Thyroid gland (tissue), 4 donors: ENCODE measurements around the gene ENPP4. TPM values are rescaled to one million over a fixed set of nuclear protein-coding genes. Genes with fewer than 3 reads are reported as not detected.
"Not testable (repeated sequence)": the region's sequence is repeated elsewhere in the genome, so short reads cannot be mapped to it uniquely, and the experiment has no call there.

Experiments used
- DNase-seq, 2 donors: peaks; one replicate each; pipeline ENCODE4 v3.0.0-alpha.2; 2019
- H3K27ac ChIP-seq, 3 donors: fragments of 200-600 bp; sonication (generic); 1 replicate in 2 of 3; 2 replicates in 1 of 3; pipeline ENCODE4 v1.5.1; 2016 to 2019; ENCODE audit warnings: mild to moderate bottlenecking in 1 of 3, moderate library complexity in 1 of 3
- H3K27me3 ChIP-seq: fragments of 200-600 bp; sonication (generic); one replicate; pipeline ENCODE4 v1.5.1; 2019
- H3K36me3 ChIP-seq, 2 donors: fragments of 200-600 bp; sonication (generic); one replicate each; pipeline ENCODE4 v1.5.1; 2016 to 2019
- H3K4me1 ChIP-seq, 2 donors: fragments of 200-600 bp; sonication (generic); one replicate each; pipeline ENCODE4 v1.5.1; 2017 to 2019
- H3K4me3 ChIP-seq, 3 donors: fragments of 200-600 bp; sonication (generic); replicated peaks in 1 of 3; 1 replicate in 2 of 3; 2 replicates in 1 of 3; pipeline ENCODE4 v1.5.1; 2016; ENCODE audit warnings: mild to moderate bottlenecking in 1 of 3
- H3K9me3 ChIP-seq: fragments of 200-600 bp; sonication (generic); one replicate; pipeline ENCODE4 v1.5.1; 2017
- POLR2A ChIP-seq, 2 donors: fragments of 450-650 bp; IDR thresholded peaks; one replicate each; pipeline ENCODE4 v1.6.1; 2017; ENCODE audit warnings: antibody characterized with exemption in 2 of 2, mild to moderate bottlenecking in 2 of 2, moderate library complexity in 1 of 2
- WGBS, 2 donors: methylation state at CpG; one replicate each; pipeline ENCODE4 v1.1.5; 2017; 5-methylcytosine and 5-hydroxymethylcytosine counted together
- intact Hi-C: fragments of 100-400 bp; cut with DNase I; formaldehyde crosslinking; loops from one replicate; pipeline ENCODE4 v1.15.1; 2023
- total RNA-seq, 4 donors: library from RNA; depleted of rRNA; stranded (reverse); fragments of >200 nt; gene quantifications; one replicate each; pipeline ENCODE4 v1.2.3, GENCODE V29; 2016
- TF ChIP-seq, protein P1 (sequence below), 6 experiments: fragments of 200-600 bp in 3 of 6; fragments of 450-650 bp in 3 of 6; sonication (generic) in 3 of 6; IDR thresholded peaks; one replicate each; pipeline ENCODE4 v1.5.1; 2016 to 2019; ENCODE audit warnings: antibody characterized with exemption in 6 of 6, mild to moderate bottlenecking in 2 of 6, inconsistent platforms in 1 of 6, moderate library complexity in 1 of 6

ENPP4 gene
- total RNA-seq, 4 donors from 2014 or later, result 16.2 to 26.3 (median 20.5) TPM

DNA sequence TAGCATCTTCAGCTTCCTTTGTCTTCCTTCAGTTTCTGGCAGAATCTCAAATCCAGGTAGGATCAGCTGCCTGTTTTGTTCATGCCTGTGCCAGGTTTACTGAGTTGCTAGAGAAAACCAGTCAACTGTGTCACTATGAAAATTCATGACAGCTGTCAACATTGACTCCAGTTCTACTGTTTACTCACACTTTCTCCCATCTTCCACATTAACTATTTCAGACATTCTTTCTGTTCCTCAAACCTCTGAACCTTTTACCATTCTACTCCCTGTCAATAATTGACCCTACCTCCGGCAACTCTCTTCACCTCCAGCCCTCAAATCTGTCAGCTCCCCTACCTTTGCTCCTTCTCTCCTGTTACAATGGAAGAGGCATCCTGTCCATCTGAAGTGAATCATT is 8.5 kb downstream of the ENPP4 start:
- TF ChIP-seq, protein P1, sequence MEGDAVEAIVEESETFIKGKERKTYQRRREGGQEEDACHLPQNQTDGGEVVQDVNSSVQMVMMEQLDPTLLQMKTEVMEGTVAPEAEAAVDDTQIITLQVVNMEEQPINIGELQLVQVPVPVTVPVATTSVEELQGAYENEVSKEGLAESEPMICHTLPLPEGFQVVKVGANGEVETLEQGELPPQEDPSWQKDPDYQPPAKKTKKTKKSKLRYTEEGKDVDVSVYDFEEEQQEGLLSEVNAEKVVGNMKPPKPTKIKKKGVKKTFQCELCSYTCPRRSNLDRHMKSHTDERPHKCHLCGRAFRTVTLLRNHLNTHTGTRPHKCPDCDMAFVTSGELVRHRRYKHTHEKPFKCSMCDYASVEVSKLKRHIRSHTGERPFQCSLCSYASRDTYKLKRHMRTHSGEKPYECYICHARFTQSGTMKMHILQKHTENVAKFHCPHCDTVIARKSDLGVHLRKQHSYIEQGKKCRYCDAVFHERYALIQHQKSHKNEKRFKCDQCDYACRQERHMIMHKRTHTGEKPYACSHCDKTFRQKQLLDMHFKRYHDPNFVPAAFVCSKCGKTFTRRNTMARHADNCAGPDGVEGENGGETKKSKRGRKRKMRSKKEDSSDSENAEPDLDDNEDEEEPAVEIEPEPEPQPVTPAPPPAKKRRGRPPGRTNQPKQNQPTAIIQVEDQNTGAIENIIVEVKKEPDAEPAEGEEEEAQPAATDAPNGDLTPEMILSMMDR (IDR thresholded peaks at IDR 0.05), result no peak
- no peak for TF ChIP-seq POLR2A (IDR thresholded peaks at IDR 0.05)
- H3K27ac ChIP-seq, result no peak overlapping the region
- DNase-seq, result peak in 1 of 2 donors; percentile 1
- H3K9me3 ChIP-seq, result no peaks in the 10 kb centered on the region
- H3K4me3 ChIP-seq, result no peak overlapping the region
- no peaks in the 10 kb centered on the region for H3K27me3 ChIP-seq
- intact Hi-C loops, result no loop called here
- 90 to 92% methylated on average over 1 of the region's 1 CpG for WGBS, 2 donors
- H3K4me1 ChIP-seq, result peaks cover 0 to 3% of the 10 kb centered on the region in 2 donors
- peaks cover 0 to 3% of the 10 kb centered on the region in 2 donors for H3K36me3 ChIP-seq

GRCh38 chr6:46144270-46144669 is 14.5 kb downstream of the ENPP4 start:
- H3K4me3 ChIP-seq, result no peak overlapping the region
- no peaks in the 10 kb centered on the region for H3K9me3 ChIP-seq
- H3K36me3 ChIP-seq, result peaks cover 0 to 3% of the 10 kb centered on the region in 2 donors
- peaks cover 0 to 6% of the 10 kb centered on the region in 2 donors for H3K4me1 ChIP-seq
- H3K27ac ChIP-seq, result no peak overlapping the region
- H3K27me3 ChIP-seq, result no peaks in the 10 kb centered on the region
- DNase-seq, result peak; percentile 12 to 35
- intact Hi-C loops, result no loop called here
- TF ChIP-seq, protein P1 (IDR thresholded peaks at IDR 0.05), result no peak
- no peak for TF ChIP-seq POLR2A (IDR thresholded peaks at IDR 0.05)
- 68 to 69% methylated on average over 1 of the region's 1 CpG for WGBS, 2 donors

DNA sequence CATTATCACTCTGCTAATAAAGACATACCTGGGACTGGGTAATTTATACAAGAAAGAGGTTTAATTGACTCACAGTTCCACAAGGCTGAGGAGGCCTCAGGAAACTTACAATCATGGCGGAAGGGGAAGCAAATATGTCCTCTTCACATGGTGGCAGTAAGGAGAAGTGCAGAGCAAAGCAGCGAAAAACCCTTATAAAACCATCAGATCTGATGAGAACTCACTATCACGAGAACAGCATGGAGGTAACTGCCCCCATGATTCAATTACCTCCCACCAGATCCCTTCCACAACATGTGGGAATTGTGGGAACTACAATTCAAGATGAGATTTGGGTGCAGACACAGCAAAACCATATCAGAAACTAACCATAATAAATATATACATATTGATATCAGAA is 19.3 kb downstream of the ENPP4 start:
- H3K27ac ChIP-seq, DNase-seq, H3K4me3 ChIP-seq, H3K27me3 ChIP-seq, intact Hi-C loops, H3K36me3 ChIP-seq, H3K4me1 ChIP-seq, H3K9me3 ChIP-seq: not testable (repeated sequence)
- WGBS, 2 donors, result 89 to 94% methylated on average over 3 of the region's 3 CpGs

DNA sequence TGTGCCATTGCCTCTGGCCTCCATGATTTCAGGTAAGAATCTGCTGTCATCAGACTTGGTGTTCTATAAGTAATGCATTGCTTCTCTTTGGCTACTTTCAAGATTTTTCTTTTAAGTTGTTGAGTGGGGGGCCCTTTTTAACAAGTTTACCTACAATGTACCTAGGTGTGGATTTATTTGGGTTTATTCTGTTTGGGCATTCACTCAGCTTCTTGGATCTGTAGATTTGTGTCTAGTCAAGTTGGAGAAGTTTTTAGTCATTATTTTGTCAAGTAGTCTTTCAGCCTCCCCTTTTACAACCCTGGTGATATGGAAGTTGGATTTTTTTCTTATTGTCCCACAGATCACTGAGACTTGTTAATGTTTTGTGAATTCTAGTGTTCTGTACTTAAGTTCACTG is 26.9 kb downstream of the ENPP4 start:
- no peaks in the 10 kb centered on the region for H3K27me3 ChIP-seq
- H3K36me3 ChIP-seq, result no peaks in the 10 kb centered on the region
- intact Hi-C loops, result no loop called here
- DNase-seq, result no peak
- no peak overlapping the region for H3K27ac ChIP-seq
- H3K4me3 ChIP-seq, result no peak overlapping the region
- H3K9me3 ChIP-seq, result no peaks in the 10 kb centered on the region
- TF ChIP-seq, protein P1 (IDR thresholded peaks at IDR 0.05), result no peak
- TF ChIP-seq POLR2A (IDR thresholded peaks at IDR 0.05), result no peak
- H3K4me1 ChIP-seq, result no peaks in the 10 kb centered on the region

DNA sequence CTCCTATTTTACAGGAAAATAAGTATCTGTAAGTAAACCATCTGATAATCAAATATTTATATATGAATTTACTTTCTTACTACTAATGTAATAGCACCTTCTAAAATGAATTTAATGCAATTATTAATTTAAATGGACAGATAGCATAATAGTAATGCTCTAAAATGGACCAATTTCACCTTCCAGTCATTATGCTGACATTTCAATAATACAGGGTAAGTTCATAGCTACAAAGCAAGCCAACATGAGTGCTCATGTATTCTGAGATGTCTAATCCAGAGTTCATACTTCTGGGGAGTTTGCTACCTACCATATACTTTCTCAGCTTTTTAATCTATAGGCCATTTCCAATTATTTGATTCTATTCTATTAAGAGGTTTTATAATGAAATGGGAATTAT is 29.4 kb downstream of the ENPP4 start:
- TF ChIP-seq POLR2A (IDR thresholded peaks at IDR 0.05), result no peak
- TF ChIP-seq, protein P1 (IDR thresholded peaks at IDR 0.05), result no peak
- Histone ChIP-seq H3K27me3 (no peaks in the 10 kb centered on the region), H3K4me1 (no peaks in the 10 kb centered on the region), H3K36me3 (no peaks in the 10 kb centered on the region), H3K9me3 (no peaks in the 10 kb centered on the region), H3K4me3 (no peak overlapping the region), H3K27ac (no peak overlapping the region)
- DNase-seq, result no peak
- intact Hi-C loops, result no loop called here

DNA sequence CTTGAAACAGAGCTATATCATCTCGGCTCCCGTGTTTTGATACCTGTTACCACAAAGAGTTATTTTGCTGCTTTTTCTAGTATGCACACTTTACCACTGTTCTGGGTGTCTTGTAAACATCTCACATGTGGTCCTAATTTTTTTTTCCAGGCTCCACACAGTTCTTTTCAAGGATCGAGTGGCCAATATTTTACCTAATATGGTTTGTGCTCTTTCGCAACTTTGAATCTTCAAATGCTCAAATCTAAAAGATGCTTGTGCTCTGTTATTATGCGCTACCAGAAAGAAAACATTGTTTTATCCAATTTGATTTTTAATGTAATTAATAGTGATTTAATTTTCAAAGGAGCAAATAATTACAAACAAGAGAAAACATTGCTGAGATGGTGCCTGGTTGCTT is 30.3 kb downstream of the ENPP4 start:
- no peak for DNase-seq
- intact Hi-C loops, result no loop called here
- WGBS, 2 donors, result 94 to 95% methylated on average over 5 of the region's 5 CpGs
- no peaks in the 10 kb centered on the region for H3K4me1 ChIP-seq
- H3K36me3 ChIP-seq, result no peaks in the 10 kb centered on the region
- no peak overlapping the region for H3K27ac ChIP-seq
- H3K4me3 ChIP-seq, result no peak overlapping the region
- no peak for TF ChIP-seq POLR2A (IDR thresholded peaks at IDR 0.05)
- TF ChIP-seq, protein P1 (IDR thresholded peaks at IDR 0.05), result no peak
- H3K9me3 ChIP-seq, result no peaks in the 10 kb centered on the region
- H3K27me3 ChIP-seq, result no peaks in the 10 kb centered on the region
